ENCODE measurements around the gene LUC7L3. TPM values are rescaled to one million over a fixed set of nuclear protein-coding genes. Genes with fewer than 3 reads are reported as not detected.

LUC7L3 gene
- total and polyA plus RNA-seq, 2 of the 13 experiments (the other 11 are each of a cell fraction or from before 2014, with no cell fraction given) = 108 to 120 TPM

DNA sequence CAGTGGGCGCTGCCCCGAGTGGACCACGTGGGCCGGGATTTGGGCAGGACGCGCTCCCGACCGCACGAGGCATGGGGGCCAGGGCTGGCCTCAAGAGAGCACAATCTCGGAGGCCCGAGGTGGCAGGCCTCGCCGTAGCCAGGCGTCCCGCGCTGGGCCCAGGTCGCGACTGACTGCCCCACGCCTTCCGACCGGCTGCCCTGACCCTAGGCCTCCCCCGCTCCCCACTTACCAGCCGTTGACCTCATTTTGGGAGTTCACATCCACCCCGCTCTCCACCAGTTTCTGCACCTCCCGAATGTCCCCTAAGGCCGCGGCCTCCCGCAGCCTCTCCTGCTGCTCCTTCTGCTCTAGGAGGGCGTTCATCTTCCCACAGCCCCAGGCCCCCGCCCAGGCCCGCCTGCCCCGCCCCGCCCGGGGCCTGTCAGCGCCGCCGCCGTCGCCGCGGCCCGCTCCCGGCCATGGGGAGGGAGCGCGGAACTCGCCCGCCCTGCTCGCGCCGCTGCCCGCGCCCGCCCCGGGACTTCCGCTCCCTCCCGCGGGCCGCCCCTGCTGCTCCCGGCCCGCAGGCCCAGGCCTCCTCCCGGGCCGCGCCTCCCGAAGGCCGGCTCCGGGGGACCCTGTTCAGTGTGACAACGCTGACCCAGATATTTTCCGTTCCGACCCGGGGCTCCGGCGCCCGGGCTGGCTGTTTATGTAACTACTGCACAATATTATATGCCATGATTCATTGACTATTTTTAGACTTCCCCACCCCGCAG is 11.9 kb upstream of the LUC7L3 start, which contains the start of gene ANKRD40 (continued):
- TF ChIP-seq ZNF292 (CRISPR knock-in tag; IDR thresholded peaks at IDR 0.05; ENCODE audit: borderline replicate concordance, low read depth) = peak; percentile 49; the same call in 1 of the 2 replicates
- TF ChIP-seq USF2 (IDR thresholded peaks at IDR 0.05; ENCODE audit: low read depth, low read length) = peak; percentile 42
- peak; percentile 58; the same call in 1 of the 2 replicates for TF ChIP-seq USF2 (CRISPR knock-in tag; IDR thresholded peaks at IDR 0.05; ENCODE audit: borderline replicate concordance)
- no peak for TF ChIP-seq ZBTB49 (CRISPR knock-in tag; IDR thresholded peaks at IDR 0.05; ENCODE audit: borderline replicate concordance)
- TF ChIP-seq, protein P1, sequence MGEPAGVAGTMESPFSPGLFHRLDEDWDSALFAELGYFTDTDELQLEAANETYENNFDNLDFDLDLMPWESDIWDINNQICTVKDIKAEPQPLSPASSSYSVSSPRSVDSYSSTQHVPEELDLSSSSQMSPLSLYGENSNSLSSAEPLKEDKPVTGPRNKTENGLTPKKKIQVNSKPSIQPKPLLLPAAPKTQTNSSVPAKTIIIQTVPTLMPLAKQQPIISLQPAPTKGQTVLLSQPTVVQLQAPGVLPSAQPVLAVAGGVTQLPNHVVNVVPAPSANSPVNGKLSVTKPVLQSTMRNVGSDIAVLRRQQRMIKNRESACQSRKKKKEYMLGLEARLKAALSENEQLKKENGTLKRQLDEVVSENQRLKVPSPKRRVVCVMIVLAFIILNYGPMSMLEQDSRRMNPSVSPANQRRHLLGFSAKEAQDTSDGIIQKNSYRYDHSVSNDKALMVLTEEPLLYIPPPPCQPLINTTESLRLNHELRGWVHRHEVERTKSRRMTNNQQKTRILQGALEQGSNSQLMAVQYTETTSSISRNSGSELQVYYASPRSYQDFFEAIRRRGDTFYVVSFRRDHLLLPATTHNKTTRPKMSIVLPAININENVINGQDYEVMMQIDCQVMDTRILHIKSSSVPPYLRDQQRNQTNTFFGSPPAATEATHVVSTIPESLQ (CRISPR knock-in tag; conservative IDR thresholded peaks at IDR 0.05) = 0 out of 2 replicates have a peak, but pooled peaks have one; percentile 37
- peak; percentile 53 for TF ChIP-seq RBM22 (optimal IDR thresholded peaks at IDR 0.05; ENCODE audit: low read length)
- peak; percentile 92; the same call in 1 of the 2 replicates for TF ChIP-seq ZNF451 (CRISPR knock-in tag; IDR thresholded peaks at IDR 0.05)
- TF ChIP-seq ELF1 (CRISPR knock-in tag; IDR thresholded peaks at IDR 0.05) = peak; percentile 71
- peak; percentile 46; the same call in 1 of the 2 replicates for TF ChIP-seq KLF13 (CRISPR knock-in tag; IDR thresholded peaks at IDR 0.05)
- peak; percentile 69 for TF ChIP-seq ARID5B (CRISPR knock-in tag; IDR thresholded peaks at IDR 0.05)
- TF ChIP-seq, protein P2, sequence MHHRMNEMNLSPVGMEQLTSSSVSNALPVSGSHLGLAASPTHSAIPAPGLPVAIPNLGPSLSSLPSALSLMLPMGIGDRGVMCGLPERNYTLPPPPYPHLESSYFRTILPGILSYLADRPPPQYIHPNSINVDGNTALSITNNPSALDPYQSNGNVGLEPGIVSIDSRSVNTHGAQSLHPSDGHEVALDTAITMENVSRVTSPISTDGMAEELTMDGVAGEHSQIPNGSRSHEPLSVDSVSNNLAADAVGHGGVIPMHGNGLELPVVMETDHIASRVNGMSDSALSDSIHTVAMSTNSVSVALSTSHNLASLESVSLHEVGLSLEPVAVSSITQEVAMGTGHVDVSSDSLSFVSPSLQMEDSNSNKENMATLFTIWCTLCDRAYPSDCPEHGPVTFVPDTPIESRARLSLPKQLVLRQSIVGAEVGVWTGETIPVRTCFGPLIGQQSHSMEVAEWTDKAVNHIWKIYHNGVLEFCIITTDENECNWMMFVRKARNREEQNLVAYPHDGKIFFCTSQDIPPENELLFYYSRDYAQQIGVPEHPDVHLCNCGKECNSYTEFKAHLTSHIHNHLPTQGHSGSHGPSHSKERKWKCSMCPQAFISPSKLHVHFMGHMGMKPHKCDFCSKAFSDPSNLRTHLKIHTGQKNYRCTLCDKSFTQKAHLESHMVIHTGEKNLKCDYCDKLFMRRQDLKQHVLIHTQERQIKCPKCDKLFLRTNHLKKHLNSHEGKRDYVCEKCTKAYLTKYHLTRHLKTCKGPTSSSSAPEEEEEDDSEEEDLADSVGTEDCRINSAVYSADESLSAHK (CRISPR knock-in tag; IDR thresholded peaks at IDR 0.05; ENCODE audit: borderline replicate concordance) = no peak
- peak; percentile 82 for TF ChIP-seq MED8 (CRISPR knock-in tag; IDR thresholded peaks at IDR 0.05; ENCODE audit: insufficient replicate concordance)
- peak; percentile 72; the same call in 1 of the 2 replicates for TF ChIP-seq ZKSCAN5 (CRISPR knock-in tag; IDR thresholded peaks at IDR 0.05)
- no peak for TF ChIP-seq ZNF780A (CRISPR knock-in tag; IDR thresholded peaks at IDR 0.05)
